IMR-90 (cell line): ENCODE data around the gene RNF148. TPM values are rescaled to one million over a fixed set of nuclear protein-coding genes. Genes with fewer than 3 reads are reported as not detected.
"Not testable (repeated sequence)": the region's sequence is repeated elsewhere in the genome, so short reads cannot be mapped to it uniquely, and the experiment has no call there.

Source experiments
- ATAC-seq: fragments of 200-7000 bp; cut with Tn5 transposase; 2 replicates; pipeline ENCODE4 v1.9.1; 2020; ENCODE audit warnings: low read depth, mild to moderate bottlenecking, moderate library complexity
- BruUV-seq: library from RNA; stranded (reverse); fragments of 400-500 nt; replicated peaks from 2 replicates; lab custom pipeline; 2021; lab: Mats Ljungman, UMichigan
- CTCF ChIA-PET: fragments of 300-600 bp; formaldehyde crosslinking; extraction: SDS; loops from one replicate; lab custom pipeline; 2021; ENCODE audit warnings: antibody characterized with exemption; lab: Yijun Ruan, JAX
- POLR2A ChIA-PET: fragments of 300-600 bp; sonication (Branson Sonifier 250); formaldehyde crosslinking; loops from one replicate; lab custom pipeline; 2022; ENCODE audit warnings: antibody characterized with exemption; ENCODE audit not compliant: unreplicated experiment; lab: Charles Lee
- DNase-seq: peaks from one replicate; pipeline ENCODE4 v3.0.0; 2013
- H2AFZ ChIP-seq: replicated peaks from 2 replicates; pipeline ENCODE3; 2013; ENCODE audit warnings: low read length, mild to moderate bottlenecking; ENCODE audit not compliant: poor library complexity
- H2AK5ac ChIP-seq: 2 replicates; pipeline ENCODE4 v1.6.1; 2013; ENCODE audit warnings: low read depth, low read length, inconsistent platforms
- H2AK9ac ChIP-seq: replicated peaks from 2 replicates; pipeline ENCODE3; 2013; ENCODE audit warnings: mild to moderate bottlenecking, low read depth, low read length, moderate library complexity; ENCODE audit not compliant: poor library complexity
- H2BK120ac ChIP-seq: 2 replicates; pipeline ENCODE4 v1.6.1; 2013; ENCODE audit warnings: low read depth, low read length, inconsistent platforms
- H2BK15ac ChIP-seq: 3 replicates; pipeline ENCODE4 v1.6.1; 2013; ENCODE audit warnings: low read depth, low read length, inconsistent platforms
- H2BK20ac ChIP-seq: 2 replicates; pipeline ENCODE4 v1.6.1; 2013; ENCODE audit warnings: low read depth, mild to moderate bottlenecking, inconsistent platforms, low read length, moderate library complexity
- H2BK5ac ChIP-seq: 2 replicates; pipeline ENCODE4 v1.6.1; 2013; ENCODE audit warnings: mild to moderate bottlenecking, low read depth, low read length, inconsistent platforms; ENCODE audit not compliant: poor library complexity, severe bottlenecking
- H3K14ac ChIP-seq: replicated peaks from 2 replicates; pipeline ENCODE4 v1.6.1; 2013; ENCODE audit warnings: low read depth, low read length, inconsistent platforms
- H3K18ac ChIP-seq: 2 replicates; pipeline ENCODE4 v1.6.1; 2013; ENCODE audit warnings: low read depth, low read length, control low read depth
- H3K23ac ChIP-seq: 2 replicates; pipeline ENCODE4 v1.6.1; 2013; ENCODE audit warnings: low read depth, low read length, inconsistent platforms
- H3K27ac ChIP-seq: 2 replicates; pipeline ENCODE4 v1.5.1; 2013; ENCODE audit warnings: mild to moderate bottlenecking, control low read depth, low read length; ENCODE audit not compliant: insufficient read depth
- H3K27me3 ChIP-seq: 2 replicates; pipeline ENCODE4 v1.6.1; 2013; ENCODE audit warnings: low read length; ENCODE audit not compliant: control insufficient read depth, insufficient read depth
- H3K36me3 ChIP-seq: 2 replicates; pipeline ENCODE4 v1.6.1; 2013; ENCODE audit warnings: low read length, mixed read lengths; ENCODE audit not compliant: control insufficient read depth, insufficient read depth
- H3K4ac ChIP-seq: 2 replicates; pipeline ENCODE4 v1.6.1; 2013; ENCODE audit warnings: low read depth, low read length, inconsistent platforms
- H3K4me1 ChIP-seq: 2 replicates; pipeline ENCODE4 v1.6.1; 2013; ENCODE audit warnings: low read length, mixed read lengths; ENCODE audit not compliant: control insufficient read depth, insufficient read depth
- H3K4me2 ChIP-seq: 2 replicates; pipeline ENCODE4 v1.6.1; 2013; ENCODE audit warnings: low read depth, mild to moderate bottlenecking, control low read depth, low read length, moderate library complexity
- H3K4me3 ChIP-seq: 2 replicates; pipeline ENCODE4 v1.5.1; 2013; ENCODE audit warnings: low read depth, mild to moderate bottlenecking, control low read depth, low read length, moderate library complexity; ENCODE audit not compliant: insufficient read depth
- H3K56ac ChIP-seq: 2 replicates; pipeline ENCODE4 v1.6.1; 2013; ENCODE audit warnings: low read length, inconsistent platforms; ENCODE audit not compliant: insufficient read depth; ENCODE audit errors: extremely low read depth
- H3K79me1 ChIP-seq, 2 experiments: 2 replicates each; pipeline ENCODE4 v1.6.1; 2013; ENCODE audit warnings: low read length in 2 of 2, inconsistent platforms in 1 of 2, low read depth in 1 of 2
- H3K9ac ChIP-seq: 2 replicates; pipeline ENCODE4 v1.6.1; 2013; ENCODE audit warnings: low read depth, low read length, control low read depth
- H3K9me1 ChIP-seq: 2 replicates; pipeline ENCODE4 v1.6.1; 2013; ENCODE audit warnings: low read length, inconsistent platforms; ENCODE audit not compliant: insufficient read depth
- H3K9me3 ChIP-seq: 2 replicates; pipeline ENCODE4 v1.6.1; 2013; ENCODE audit warnings: low read length; ENCODE audit not compliant: control insufficient read depth, insufficient read depth
- H4K20me1 ChIP-seq: 2 replicates; pipeline ENCODE4 v1.6.1; 2013; ENCODE audit warnings: low read length, inconsistent platforms; ENCODE audit not compliant: insufficient read depth
- H4K5ac ChIP-seq: 2 replicates; pipeline ENCODE4 v1.6.1; 2013; ENCODE audit warnings: mild to moderate bottlenecking, low read depth, low read length, control low read depth
- H4K8ac ChIP-seq, 2 experiments: 2 replicates each; pipeline ENCODE4 v1.6.1; 2013; ENCODE audit warnings: low read depth in 2 of 2, low read length in 2 of 2, control low read depth in 1 of 2, inconsistent platforms in 1 of 2
- H4K91ac ChIP-seq: 2 replicates; pipeline ENCODE4 v1.6.1; 2013; ENCODE audit warnings: low read depth, low read length, inconsistent platforms; ENCODE audit not compliant: insufficient read depth
- WGBS, 2 experiments: methylation state at CpG; one replicate each; pipeline versions ENCODE4 v1.1.5 to v1.1.7; 2013; ENCODE audit warnings: missing lambda C conversion rate in 2 of 2; ENCODE audit not compliant: insufficient read length in 1 of 2; ENCODE audit errors: extremely low coverage in 2 of 2; 5-methylcytosine and 5-hydroxymethylcytosine counted together
- dilution Hi-C: fragments of 300-500 bp; cut with HindIII; formaldehyde crosslinking; loops from one replicate; pipeline ENCODE4 v1.14.3; 2018; ENCODE audit warnings: low sequenced_read_pairs; ENCODE audit not compliant: unreplicated experiment
- in situ Hi-C: fragments of 300-500 bp; cut with MboI; formaldehyde crosslinking; loops from 3 replicates; pipeline ENCODE4 v1.14.3; 2019; ENCODE audit warnings: low sequenced_read_pairs, inconsistent platforms, mixed read lengths
- intact Hi-C: fragments of 100-400 bp; cut with micrococcal nuclease; formaldehyde crosslinking; loops from 2 replicates; pipeline ENCODE4 v1.10.0; 2022
- polyA plus RNA-seq, 3 experiments: library from polyadenylated mRNA; depleted of rRNA; stranded (reverse); fragments of >200 nt; gene quantifications; 2 replicates each; pipeline ENCODE4 v1.2.3, GENCODE V29; 2012; ENCODE audit warnings: low replicate concordance in 1 of 3
- total RNA-seq: library from RNA; depleted of rRNA; stranded (reverse); fragments of >200 nt; gene quantifications from 2 replicates; pipeline ENCODE4 v1.2.3, GENCODE V29; 2012

The RNF148 gene
- total and polyA plus RNA-seq, 2 of the 4 experiments (the other 2 are of a cell fraction): not detected

DNA sequence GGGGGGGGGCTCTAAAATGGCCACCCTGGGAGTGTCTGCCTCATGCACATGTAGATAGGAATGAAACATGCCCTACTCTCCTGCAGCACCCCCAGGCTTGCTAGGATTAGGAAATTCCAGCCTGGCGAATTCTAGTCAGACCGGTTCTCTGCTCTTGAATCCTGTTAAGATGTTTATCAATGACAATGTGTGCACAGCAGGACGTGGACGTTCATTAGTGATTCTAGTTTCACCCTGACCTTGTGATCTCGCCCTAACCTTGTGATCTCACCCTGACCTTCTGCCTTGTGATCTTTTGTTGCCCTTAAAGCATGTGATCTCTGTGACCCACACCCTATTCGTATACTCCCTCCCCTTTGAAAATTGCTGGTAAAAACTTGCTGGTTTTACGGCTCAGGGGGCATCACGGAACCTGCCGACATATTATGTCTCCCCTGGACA is 23.4 kb downstream of the RNF148 start:
- H3K79me1 ChIP-seq, POLR2A ChIA-PET, H3K56ac ChIP-seq: not testable (repeated sequence)

More for the DNA sequence above, 23.4 kb downstream of the RNF148 start:
- H4K5ac ChIP-seq, H4K20me1 ChIP-seq, H3K14ac ChIP-seq, CTCF ChIA-PET, H3K4me3 ChIP-seq, dilution Hi-C loops, H4K8ac ChIP-seq, BruUV-seq, H3K9me1 ChIP-seq, DNase-seq, H3K27ac ChIP-seq, H2AFZ ChIP-seq, in situ Hi-C loops, H4K91ac ChIP-seq, H2BK20ac ChIP-seq, H3K4me1 ChIP-seq, H2AK9ac ChIP-seq, H2BK15ac ChIP-seq, H2AK5ac ChIP-seq, H2BK5ac ChIP-seq, intact Hi-C loops, H3K36me3 ChIP-seq, ATAC-seq, H3K4me2 ChIP-seq, H3K23ac ChIP-seq, H2BK120ac ChIP-seq, H3K4ac ChIP-seq, H3K18ac ChIP-seq, H3K9ac ChIP-seq, H3K27me3 ChIP-seq: not testable (repeated sequence)
- WGBS, 2 experiments: 76% methylated on average over 2 of the region's 9 CpGs; no CpG with 5 or more reads in 1 of the 2 experiments
- peaks cover 11% of the 10 kb centered on the region for H3K9me3 ChIP-seq
